Measurements from ENCODE around the gene SAAL1. TPM values are rescaled to one million over a fixed set of nuclear protein-coding genes. Genes with fewer than 3 reads are reported as not detected.

Gene SAAL1
- total and polyA plus RNA-seq, 9 of the 15 experiments (the other 6 are each of a cell fraction or from before 2014, with no cell fraction given), result 38.9 to 77.5 (median 56.4) TPM

- H3K4me3 ChIP-seq, result no peak overlapping the region
- ATAC-seq (no peak), FAIRE-seq (no peak), DNase-seq (ENCODE audit: extremely low read depth in 1 of 4, low spot score in 3 of 4) (no peak)
- H3K9me3 ChIP-seq (replicated peaks; ENCODE audit: control insufficient read depth, insufficient read depth, low read depth, low read length), result no peaks in the 10 kb centered on the region
- TF ChIP-seq CREBBP (IDR thresholded peaks at IDR 0.05; ENCODE audit: low read depth, low read length) (no peak), ZNF77 (CRISPR knock-in tag; IDR thresholded peaks at IDR 0.05) (no peak), CBX1 (IDR thresholded peaks at IDR 0.05; ENCODE audit: low read depth) (no peak), ZNF316 (IDR thresholded peaks at IDR 0.05) (0 out of 2 replicates have a peak, but pooled peaks have one; percentile 18), MGA (IDR thresholded peaks at IDR 0.05) (no peak)
- no peaks in the 10 kb centered on the region for H3K79me2 ChIP-seq (ENCODE audit: control insufficient read depth, insufficient read depth, low read length)
- H3K27me3 ChIP-seq (ENCODE audit: control insufficient read depth in 2 of 2, insufficient read depth in 2 of 2, low read length in 2 of 2), result no peaks in the 10 kb centered on the region
- CTCF ChIA-PET (ENCODE audit: low intra/inter-chr PET ratio), result no interaction called here
- no peak overlapping the region for H3K4me2 ChIP-seq (ENCODE audit: insufficient read depth, low read length)
- H3K27ac ChIP-seq (ENCODE audit: extremely low read depth, low read depth, low read length), result no peak overlapping the region
- H3K36me3 ChIP-seq (ENCODE audit: control insufficient read depth, insufficient read depth, low read length), result no peaks in the 10 kb centered on the region
- H3K4me1 ChIP-seq (replicated peaks in 1 of 2; ENCODE audit: control insufficient read depth in 2 of 2, insufficient read depth in 2 of 2, low read length in 2 of 2), result no peaks in the 10 kb centered on the region
- intact Hi-C loops (cut with micrococcal nuclease), result no loop called here
- BruUV-seq (replicated peaks), result no TSS peak
- H2AFZ ChIP-seq (ENCODE audit: low read depth, low read length), result no peak overlapping the region
- 30% methylated on average over 7 of the region's 7 CpGs for WGBS (ENCODE audit: insufficient coverage, low coverage, missing lambda C conversion rate)
- no peaks in the 10 kb centered on the region for H3K9me1 ChIP-seq (ENCODE audit: control insufficient read depth, insufficient read depth, low read length)
- no peaks in the 10 kb centered on the region for H4K20me1 ChIP-seq (replicated peaks; ENCODE audit: control insufficient read depth, insufficient read depth, low read length)
- POLR2A ChIA-PET, result interaction anchor here (0.7 to 0.9 kb wide), 2 partner anchors 15 to 824 kb away, joined by 3 read pairs; no protein-coding TSS in a partner anchor
- no peak overlapping the region for H3K9ac ChIP-seq (ENCODE audit: insufficient read depth in 1 of 2, low read depth in 2 of 2, low read length in 2 of 2)
- in situ Hi-C loops (cut with MboI), result no loop called here
Measured at GRCh38 chr11:18064450-18065054, 41.3 kb downstream of the SAAL1 start.
